Hepatocyte (in vitro differentiated cells): Measurements from ENCODE around the gene RBM19.

ENCODE experiments used
- CTCF ChIP-seq: fragments of 200-600 bp; sonication (generic); IDR thresholded peaks from 2 replicates; pipeline ENCODE4 v1.5.1; 2016; ENCODE audit warnings: antibody characterized with exemption, mild to moderate bottlenecking; ENCODE audit not compliant: poor library complexity
- EZH2 ChIP-seq: fragments of 200-600 bp; sonication (generic); IDR thresholded peaks from 2 replicates; pipeline ENCODE4 v1.6.1; 2016; ENCODE audit warnings: antibody characterized with exemption, mild to moderate bottlenecking, borderline replicate concordance
- EZH2phosphoT487 ChIP-seq: fragments of 200-600 bp; sonication (generic); IDR thresholded peaks from one replicate; pipeline ENCODE4 v1.6.1; 2018; ENCODE audit warnings: antibody characterized with exemption, mild to moderate bottlenecking, low read depth, moderate library complexity; ENCODE audit not compliant: unreplicated experiment, severe bottlenecking

GRCh38 chr12:113990250-113991223, 24.4 kb upstream of the RBM19 start:
- no peak for TF ChIP-seq CTCF
- no peak for TF ChIP-seq EZH2
- TF ChIP-seq EZH2phosphoT487, result no peak
